ENCODE data around the gene ST3GAL2. TPM values are rescaled to one million over a fixed set of nuclear protein-coding genes. Genes with fewer than 3 reads are reported as not detected.

ST3GAL2 gene
- total RNA-seq, 2 donors from 2014 or later = 56.4 to 57.8 TPM

DNA sequence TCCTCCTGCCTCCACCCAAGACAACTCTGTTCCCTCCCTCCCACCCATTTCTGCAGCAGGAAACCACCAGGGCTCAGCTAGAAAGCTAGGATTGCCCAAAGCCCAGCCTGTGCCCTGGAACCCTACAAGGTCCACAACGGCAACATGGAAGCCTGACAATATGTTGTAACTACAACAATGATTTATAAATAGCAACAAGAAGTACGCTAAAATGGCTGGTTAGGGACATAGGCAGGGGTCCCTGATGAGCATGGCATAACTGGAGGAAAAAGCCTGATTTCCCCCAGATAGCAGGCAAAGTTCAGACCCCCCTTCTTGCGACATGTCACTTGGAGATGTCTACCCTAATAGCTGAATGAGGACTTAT lies 6.6 kb downstream of the ST3GAL2 start:
- no peaks in the 10 kb centered on the region for H3K27me3 Mint-ChIP-seq (ENCODE audit: insufficient read depth)
- H3K36me3 Mint-ChIP-seq (ENCODE audit: low read depth) = peaks cover 18% of the 10 kb centered on the region
- DNase-seq = no peak
- TF ChIP-seq, protein P1, sequence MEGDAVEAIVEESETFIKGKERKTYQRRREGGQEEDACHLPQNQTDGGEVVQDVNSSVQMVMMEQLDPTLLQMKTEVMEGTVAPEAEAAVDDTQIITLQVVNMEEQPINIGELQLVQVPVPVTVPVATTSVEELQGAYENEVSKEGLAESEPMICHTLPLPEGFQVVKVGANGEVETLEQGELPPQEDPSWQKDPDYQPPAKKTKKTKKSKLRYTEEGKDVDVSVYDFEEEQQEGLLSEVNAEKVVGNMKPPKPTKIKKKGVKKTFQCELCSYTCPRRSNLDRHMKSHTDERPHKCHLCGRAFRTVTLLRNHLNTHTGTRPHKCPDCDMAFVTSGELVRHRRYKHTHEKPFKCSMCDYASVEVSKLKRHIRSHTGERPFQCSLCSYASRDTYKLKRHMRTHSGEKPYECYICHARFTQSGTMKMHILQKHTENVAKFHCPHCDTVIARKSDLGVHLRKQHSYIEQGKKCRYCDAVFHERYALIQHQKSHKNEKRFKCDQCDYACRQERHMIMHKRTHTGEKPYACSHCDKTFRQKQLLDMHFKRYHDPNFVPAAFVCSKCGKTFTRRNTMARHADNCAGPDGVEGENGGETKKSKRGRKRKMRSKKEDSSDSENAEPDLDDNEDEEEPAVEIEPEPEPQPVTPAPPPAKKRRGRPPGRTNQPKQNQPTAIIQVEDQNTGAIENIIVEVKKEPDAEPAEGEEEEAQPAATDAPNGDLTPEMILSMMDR (conservative IDR thresholded peaks at IDR 0.05) = no peak
- H3K4me1 Mint-ChIP-seq = peaks cover 68% of the 10 kb centered on the region
- peaks cover 39% of the 10 kb centered on the region for H3K4me1 ChIP-seq (ENCODE audit: control insufficient read depth, insufficient read depth, low read length)
- no peaks in the 10 kb centered on the region for H3K9me3 Mint-ChIP-seq
- H3K4me3 Mint-ChIP-seq = no peak overlapping the region
- peak overlapping the region; percentile 83 for H3K27ac Mint-ChIP-seq
- H3K36me3 ChIP-seq (ENCODE audit: control insufficient read depth, insufficient read depth, low read length) = peaks cover 26% of the 10 kb centered on the region
- no peak overlapping the region for H3K9ac ChIP-seq (ENCODE audit: extremely low read depth, low read length, poor library complexity, severe bottlenecking)
- no peak overlapping the region for H3K27ac ChIP-seq (ENCODE audit: low read depth, low read length)
- H3K27me3 ChIP-seq (ENCODE audit: control insufficient read depth, insufficient read depth, low read length, poor library complexity, severe bottlenecking) = no peaks in the 10 kb centered on the region
- no peak overlapping the region for H3K4me3 ChIP-seq (ENCODE audit: low read length)
- WGBS, 2 experiments (ENCODE audit: insufficient coverage in 1 of 2, insufficient read length in 1 of 2) = 73 to 87% methylated on average over 2 to 3 of the region's 3 CpGs
- H3K9me3 ChIP-seq (ENCODE audit: control insufficient read depth, low read length) = no peaks in the 10 kb centered on the region

GRCh38 chr16:70430667-70431536 lies 8.0 kb downstream of the ST3GAL2 start:
- H3K4me1 ChIP-seq (ENCODE audit: control insufficient read depth, insufficient read depth, low read length) = peaks cover 39% of the 10 kb centered on the region
- H3K4me3 ChIP-seq (ENCODE audit: low read length) = no peak overlapping the region
- peak overlapping the region; percentile 85 for H3K27ac ChIP-seq (ENCODE audit: low read depth, low read length)
- peak overlapping the region; percentile 33 for H3K9ac ChIP-seq (ENCODE audit: extremely low read depth, low read length, poor library complexity, severe bottlenecking)
- 21 to 41% methylated on average over 5 to 10 of the region's 11 CpGs for WGBS, 2 experiments (ENCODE audit: insufficient coverage in 1 of 2, insufficient read length in 1 of 2)
- no peaks in the 10 kb centered on the region for H3K27me3 Mint-ChIP-seq (ENCODE audit: insufficient read depth)
- peaks cover 23% of the 10 kb centered on the region for H3K36me3 Mint-ChIP-seq (ENCODE audit: low read depth)
- H3K27ac Mint-ChIP-seq = peak overlapping the region; percentile 92
- H3K36me3 ChIP-seq (ENCODE audit: control insufficient read depth, insufficient read depth, low read length) = peaks cover 26% of the 10 kb centered on the region
- DNase-seq = peak; percentile 79
- no peaks in the 10 kb centered on the region for H3K9me3 ChIP-seq (ENCODE audit: control insufficient read depth, low read length)
- TF ChIP-seq, protein P1 (conservative IDR thresholded peaks at IDR 0.05) = no peak
- no peaks in the 10 kb centered on the region for H3K9me3 Mint-ChIP-seq
- H3K4me3 Mint-ChIP-seq = peak overlapping the region; percentile 34
- peaks cover 63% of the 10 kb centered on the region for H3K4me1 Mint-ChIP-seq
- H3K27me3 ChIP-seq (ENCODE audit: control insufficient read depth, insufficient read depth, low read length, poor library complexity, severe bottlenecking) = no peaks in the 10 kb centered on the region

- peak overlapping the region; percentile 85 for H3K27ac ChIP-seq (ENCODE audit: low read depth, low read length)
- Mint-ChIP-seq H3K4me3 (peak overlapping the region; percentile 34), H3K27ac (peak overlapping the region; percentile 92), H3K36me3 (ENCODE audit: low read depth) (peaks cover 30% of the 10 kb centered on the region), H3K27me3 (ENCODE audit: insufficient read depth) (no peaks in the 10 kb centered on the region), H3K9me3 (no peaks in the 10 kb centered on the region), H3K4me1 (peaks cover 62% of the 10 kb centered on the region)
- H3K4me3 ChIP-seq (ENCODE audit: low read length) = no peak overlapping the region
- H3K9ac ChIP-seq (ENCODE audit: extremely low read depth, low read length, poor library complexity, severe bottlenecking) = peak overlapping the region; percentile 33
- TF ChIP-seq, protein P1 (conservative IDR thresholded peaks at IDR 0.05) = no peak
- peaks cover 39% of the 10 kb centered on the region for H3K4me1 ChIP-seq (ENCODE audit: control insufficient read depth, insufficient read depth, low read length)
- H3K9me3 ChIP-seq (ENCODE audit: control insufficient read depth, low read length) = no peaks in the 10 kb centered on the region
- WGBS, 2 experiments (ENCODE audit: insufficient coverage in 1 of 2, insufficient read length in 1 of 2) = 86 to 100% methylated on average over 2 to 5 of the region's 5 CpGs
- no peak for DNase-seq
- no peaks in the 10 kb centered on the region for H3K27me3 ChIP-seq (ENCODE audit: control insufficient read depth, insufficient read depth, low read length, poor library complexity, severe bottlenecking)
- H3K36me3 ChIP-seq (ENCODE audit: control insufficient read depth, insufficient read depth, low read length) = peaks cover 33% of the 10 kb centered on the region
Observed at GRCh38 chr16:70429888-70430666, 8.8 kb downstream of the ST3GAL2 start.
